ENCODE results near the gene REX1BD.
A peak's percentile ranks its signal among the peaks of the same experiment; 100 is the strongest.

REX1BD gene

DNA sequence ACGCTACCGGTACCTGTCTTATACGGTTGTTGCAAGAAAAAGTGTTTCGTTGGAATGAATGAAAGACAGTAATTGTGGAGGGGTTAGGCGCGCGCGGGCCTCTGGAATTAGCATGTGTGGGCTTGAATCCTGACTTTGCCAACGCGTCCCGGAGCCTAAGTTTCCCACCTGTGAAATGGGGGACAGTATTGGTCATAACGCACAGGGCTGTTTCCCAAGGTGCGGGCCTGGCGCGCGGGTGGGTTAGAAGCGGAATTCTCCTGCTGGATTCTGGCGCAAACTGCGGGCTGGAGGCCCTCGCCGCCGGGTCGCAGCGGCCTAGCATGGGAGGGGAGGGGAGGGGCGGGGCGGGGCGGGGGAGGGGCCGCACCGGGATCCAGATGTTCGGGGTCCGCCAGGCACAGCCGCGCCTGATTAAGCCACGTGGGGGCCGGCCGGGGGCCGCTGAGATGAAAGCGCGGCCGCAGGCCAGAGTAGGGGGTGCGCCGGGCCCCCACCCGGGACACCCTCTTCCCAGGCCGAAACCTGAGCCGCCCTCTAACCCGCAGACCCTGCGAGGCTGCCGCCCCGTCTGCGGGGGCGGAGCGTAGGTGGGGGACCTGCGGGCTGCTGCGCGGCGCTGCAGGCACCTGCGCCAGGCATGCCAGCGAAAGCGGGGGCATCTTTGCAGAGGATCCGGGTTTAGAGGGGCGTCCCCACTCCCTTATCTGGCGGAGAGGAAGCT lies 22.9 kb downstream of the REX1BD start:
- H3K27ac ChIP-seq (ENCODE audit: low read depth, low read length, severe bottlenecking), result no peak overlapping the region
- peaks cover 45% of the 10 kb centered on the region for H3K4me1 ChIP-seq (ENCODE audit: control insufficient read depth, insufficient read depth, low read length, poor library complexity, severe bottlenecking)
- H3K9me3 ChIP-seq (ENCODE audit: control insufficient read depth, low read length), result no peaks in the 10 kb centered on the region
- 0 to 1% methylated on average over 37 to 47 of the region's 62 CpGs for WGBS, 2 experiments (ENCODE audit: insufficient coverage in 2 of 2)
- H3K4me3 ChIP-seq (ENCODE audit: extremely low read depth, insufficient read depth, low read length, poor library complexity, severe bottlenecking), result no peak overlapping the region
- H3K36me3 ChIP-seq (ENCODE audit: control insufficient read depth, insufficient read depth, low read length), result no peaks in the 10 kb centered on the region

GRCh38 chr19:18612051-18612771 lies 23.6 kb downstream of the REX1BD start:
- Histone ChIP-seq H3K36me3 (ENCODE audit: control insufficient read depth, insufficient read depth, low read length) (no peaks in the 10 kb centered on the region), H3K4me3 (ENCODE audit: extremely low read depth, insufficient read depth, low read length, poor library complexity, severe bottlenecking) (peak overlapping the region; percentile 38), H3K9me3 (ENCODE audit: control insufficient read depth, low read length) (no peaks in the 10 kb centered on the region), H3K27ac (ENCODE audit: low read depth, low read length, severe bottlenecking) (no peak overlapping the region), H3K4me1 (ENCODE audit: control insufficient read depth, insufficient read depth, low read length, poor library complexity, severe bottlenecking) (peaks cover 45% of the 10 kb centered on the region)
- 1 to 2% methylated on average over 18 to 25 of the region's 30 CpGs for WGBS, 2 experiments (ENCODE audit: insufficient coverage in 2 of 2)

DNA sequence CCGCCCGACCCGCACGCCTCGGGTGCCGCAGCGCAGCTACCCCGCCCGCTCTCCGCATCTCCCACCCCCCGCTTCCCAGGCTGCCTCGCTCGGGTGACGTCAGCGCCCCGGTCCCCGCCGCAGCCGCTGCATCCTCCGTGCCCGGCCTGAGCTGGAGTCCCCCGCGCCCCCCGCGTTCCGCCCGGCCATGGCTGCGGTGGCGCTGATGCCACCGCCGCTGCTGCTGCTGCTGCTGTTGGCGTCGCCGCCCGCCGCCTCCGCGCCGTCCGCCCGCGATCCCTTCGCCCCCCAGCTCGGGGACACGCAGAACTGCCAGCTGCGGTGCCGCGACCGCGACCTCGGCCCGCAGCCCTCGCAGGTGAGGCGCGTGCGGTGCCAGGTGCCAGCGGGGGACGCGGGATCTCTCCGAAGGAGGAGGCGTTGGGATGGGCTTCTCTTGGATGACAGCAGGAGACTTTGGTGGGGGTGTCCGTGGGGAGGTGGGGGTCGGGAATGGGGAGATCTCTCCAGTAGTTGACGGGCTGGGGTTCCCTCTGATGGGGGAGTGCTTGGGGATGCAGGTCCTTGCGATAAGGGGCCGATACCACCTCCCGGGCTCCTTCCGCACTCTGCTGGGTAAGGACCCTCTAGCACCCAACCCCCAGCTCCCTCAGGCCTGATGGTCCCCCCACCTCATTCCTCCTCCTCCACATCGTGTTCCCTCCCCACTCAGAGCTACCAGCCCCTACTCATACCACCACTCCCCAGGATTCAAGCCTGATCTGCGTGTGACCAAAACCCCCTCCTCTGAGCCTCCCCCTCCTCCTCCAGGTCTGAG lies 24.4 kb downstream of the REX1BD start, which contains the start of gene TMEM59L:
Gene TMEM59L (plus strand): TSS at position 99 of the 817 bp plus-strand sequence. CDS start 89 bp downstream, at position 188.
- no peaks in the 10 kb centered on the region for H3K36me3 ChIP-seq (ENCODE audit: control insufficient read depth, insufficient read depth, low read length)
- peak within 1 kb of the TSS; percentile 38 for H3K4me3 ChIP-seq (ENCODE audit: extremely low read depth, insufficient read depth, low read length, poor library complexity, severe bottlenecking)
- peaks cover 42% of the 10 kb centered on the region for H3K4me1 ChIP-seq (ENCODE audit: control insufficient read depth, insufficient read depth, low read length, poor library complexity, severe bottlenecking)
- WGBS, 2 experiments (ENCODE audit: insufficient coverage in 2 of 2), result 1% methylated on average over 48 to 58 of the region's 70 CpGs
- no peak within 1 kb of the TSS for H3K27ac ChIP-seq (ENCODE audit: low read depth, low read length, severe bottlenecking)
- H3K9me3 ChIP-seq (ENCODE audit: control insufficient read depth, low read length), result no peaks in the 10 kb centered on the region

DNA sequence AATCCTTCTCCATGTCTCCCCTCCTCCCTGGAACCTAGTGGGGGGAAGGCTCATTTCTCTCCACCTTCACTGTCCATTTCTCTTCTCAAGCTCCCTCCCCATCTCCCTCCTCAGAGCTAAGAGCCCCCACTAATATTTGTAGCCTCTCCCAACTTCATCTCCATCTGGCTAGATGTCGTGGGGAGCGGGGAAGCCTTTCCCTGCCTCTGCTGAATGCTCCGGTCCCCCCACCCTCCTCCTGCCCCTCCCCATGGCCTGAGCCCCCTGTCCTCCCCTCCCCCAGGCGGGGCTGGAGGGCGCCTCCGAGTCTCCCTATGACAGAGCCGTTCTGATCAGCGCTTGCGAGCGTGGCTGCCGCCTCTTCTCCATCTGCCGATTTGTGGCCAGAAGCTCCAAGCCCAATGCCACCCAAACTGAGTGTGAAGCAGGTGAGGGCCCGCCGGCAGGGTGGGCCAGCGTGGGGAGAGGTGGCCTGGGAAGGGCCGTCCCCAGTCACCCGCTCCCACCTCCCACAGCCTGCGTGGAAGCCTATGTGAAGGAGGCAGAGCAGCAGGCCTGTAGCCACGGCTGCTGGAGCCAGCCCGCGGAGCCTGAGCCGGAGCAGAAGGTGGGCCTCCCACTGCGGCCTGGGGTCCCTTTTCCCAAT lies 25.1 kb downstream of the REX1BD start:
- no peaks in the 10 kb centered on the region for H3K9me3 ChIP-seq (ENCODE audit: control insufficient read depth, low read length)
- H3K36me3 ChIP-seq (ENCODE audit: control insufficient read depth, insufficient read depth, low read length), result no peaks in the 10 kb centered on the region
- H3K4me1 ChIP-seq (ENCODE audit: control insufficient read depth, insufficient read depth, low read length, poor library complexity, severe bottlenecking), result peaks cover 36% of the 10 kb centered on the region
- WGBS, 2 experiments (ENCODE audit: insufficient coverage in 2 of 2), result 19 to 24% methylated on average over 11 to 18 of the region's 23 CpGs
- no peak overlapping the region for H3K4me3 ChIP-seq (ENCODE audit: extremely low read depth, insufficient read depth, low read length, poor library complexity, severe bottlenecking)
- H3K27ac ChIP-seq (ENCODE audit: low read depth, low read length, severe bottlenecking), result no peak overlapping the region

GRCh38 chr19:18616023-18616422 lies 27.4 kb downstream of the REX1BD start:
- 94 to 100% methylated on average over 2 to 3 of the region's 3 CpGs for WGBS, 2 experiments (ENCODE audit: insufficient coverage in 2 of 2)
- Histone ChIP-seq H3K4me3 (ENCODE audit: extremely low read depth, insufficient read depth, low read length, poor library complexity, severe bottlenecking) (no peak overlapping the region), H3K4me1 (ENCODE audit: control insufficient read depth, insufficient read depth, low read length, poor library complexity, severe bottlenecking) (peaks cover 27% of the 10 kb centered on the region)

DNA sequence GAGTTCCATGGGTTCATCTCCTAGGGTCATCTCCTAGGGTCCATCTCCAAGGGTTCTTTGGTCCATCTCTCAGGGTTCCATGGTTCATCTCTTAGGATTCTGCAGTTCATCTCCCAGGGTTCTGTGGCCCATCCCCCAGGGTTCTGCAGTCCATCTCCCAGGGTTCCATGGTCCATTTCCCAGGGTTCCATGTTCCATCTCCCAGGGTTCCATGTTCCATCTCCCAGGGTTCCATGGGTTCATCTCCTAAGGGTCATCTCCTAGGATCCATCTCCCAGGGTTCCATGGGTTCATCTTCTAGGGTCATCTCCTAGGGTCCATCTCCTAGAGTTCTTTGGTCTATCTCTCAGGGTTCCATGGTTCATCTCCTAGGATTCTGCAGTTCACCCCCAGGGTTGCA lies 29.0 kb downstream of the REX1BD start:
- H3K4me1 ChIP-seq (ENCODE audit: control insufficient read depth, insufficient read depth, low read length, poor library complexity, severe bottlenecking), result peaks cover 14% of the 10 kb centered on the region
- no peaks in the 10 kb centered on the region for H3K9me3 ChIP-seq (ENCODE audit: control insufficient read depth, low read length)
- H3K27ac ChIP-seq (ENCODE audit: low read depth, low read length, severe bottlenecking), result no peak overlapping the region
- no peak overlapping the region for H3K4me3 ChIP-seq (ENCODE audit: extremely low read depth, insufficient read depth, low read length, poor library complexity, severe bottlenecking)
- no peaks in the 10 kb centered on the region for H3K36me3 ChIP-seq (ENCODE audit: control insufficient read depth, insufficient read depth, low read length)

More at GRCh38 chr19:18616023-18616422, 27.4 kb downstream of the REX1BD start:
- Histone ChIP-seq H3K9me3 (ENCODE audit: control insufficient read depth, low read length) (no peaks in the 10 kb centered on the region), H3K27ac (ENCODE audit: low read depth, low read length, severe bottlenecking) (no peak overlapping the region), H3K36me3 (ENCODE audit: control insufficient read depth, insufficient read depth, low read length) (no peaks in the 10 kb centered on the region)

DNA sequence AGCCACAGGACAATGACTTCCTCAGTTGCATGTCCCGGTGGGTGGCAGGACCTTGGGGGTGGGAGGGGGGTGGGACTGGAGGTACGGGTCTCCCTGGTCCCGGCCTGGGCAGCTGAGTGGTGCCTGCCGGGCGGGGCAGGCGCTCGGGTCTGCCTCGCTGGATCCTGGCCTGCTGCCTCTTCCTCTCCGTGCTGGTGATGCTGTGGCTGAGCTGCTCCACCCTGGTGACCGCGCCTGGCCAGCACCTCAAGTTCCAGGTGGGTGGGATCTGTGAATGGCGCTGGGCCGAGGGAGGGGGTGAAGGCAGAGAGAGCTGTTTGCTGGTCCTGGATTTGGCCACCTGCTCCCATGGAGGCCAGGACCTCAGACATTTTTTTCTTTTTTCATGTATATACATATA lies 29.6 kb downstream of the REX1BD start:
- WGBS, 2 experiments (ENCODE audit: insufficient coverage in 2 of 2), result 94 to 100% methylated on average over 4 to 6 of the region's 13 CpGs
- Histone ChIP-seq H3K9me3 (ENCODE audit: control insufficient read depth, low read length) (no peaks in the 10 kb centered on the region), H3K36me3 (ENCODE audit: control insufficient read depth, insufficient read depth, low read length) (no peaks in the 10 kb centered on the region), H3K4me1 (ENCODE audit: control insufficient read depth, insufficient read depth, low read length, poor library complexity, severe bottlenecking) (peaks cover 8% of the 10 kb centered on the region), H3K27ac (ENCODE audit: low read depth, low read length, severe bottlenecking) (no peak overlapping the region), H3K4me3 (ENCODE audit: extremely low read depth, insufficient read depth, low read length, poor library complexity, severe bottlenecking) (no peak overlapping the region)

DNA sequence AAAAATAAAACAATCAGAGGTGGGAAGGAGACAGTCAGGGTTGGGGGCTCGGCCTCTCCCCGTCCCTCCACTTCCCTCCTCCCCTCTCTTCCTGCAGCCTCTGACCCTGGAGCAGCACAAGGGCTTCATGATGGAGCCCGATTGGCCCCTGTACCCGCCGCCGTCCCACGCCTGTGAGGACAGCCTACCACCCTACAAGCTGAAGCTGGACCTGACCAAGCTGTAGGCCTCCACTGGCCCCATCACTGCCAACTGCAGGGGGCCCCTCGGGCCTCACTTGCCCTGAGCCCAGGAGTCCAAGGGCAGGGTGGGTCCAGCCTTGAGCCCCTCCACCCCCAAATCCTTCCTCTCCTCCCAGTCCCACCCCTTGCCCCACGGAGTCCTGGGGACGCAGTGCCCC lies 31.7 kb downstream of the REX1BD start:
- Histone ChIP-seq H3K9me3 (ENCODE audit: control insufficient read depth, low read length) (no peaks in the 10 kb centered on the region), H3K4me1 (ENCODE audit: control insufficient read depth, insufficient read depth, low read length, poor library complexity, severe bottlenecking) (no peaks in the 10 kb centered on the region), H3K4me3 (ENCODE audit: extremely low read depth, insufficient read depth, low read length, poor library complexity, severe bottlenecking) (no peak overlapping the region), H3K36me3 (ENCODE audit: control insufficient read depth, insufficient read depth, low read length) (no peaks in the 10 kb centered on the region), H3K27ac (ENCODE audit: low read depth, low read length, severe bottlenecking) (no peak overlapping the region)
- 81 to 88% methylated on average over 4 to 8 of the region's 10 CpGs for WGBS, 2 experiments (ENCODE audit: insufficient coverage in 2 of 2)

DNA sequence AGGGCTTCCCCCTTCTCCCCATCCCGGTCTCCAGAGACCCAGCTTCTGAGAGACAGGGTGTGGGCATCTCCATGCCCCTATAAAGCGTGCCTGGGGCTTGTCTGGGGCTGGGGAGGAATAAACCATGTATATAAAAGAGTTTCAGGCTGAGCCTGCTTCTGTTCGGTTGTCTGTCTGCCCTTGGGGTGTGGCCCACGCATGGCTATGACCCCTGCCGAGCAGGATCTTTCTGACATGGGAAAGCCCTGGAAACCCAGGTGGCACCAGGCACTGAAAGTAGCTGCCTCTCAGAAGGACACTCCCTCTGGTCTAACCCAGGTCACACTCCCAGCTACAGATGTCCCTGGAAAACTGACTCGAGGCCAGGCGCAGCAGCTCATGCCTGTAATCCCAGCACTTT lies 32.3 kb downstream of the REX1BD start:
- Histone ChIP-seq H3K4me3 (ENCODE audit: extremely low read depth, insufficient read depth, low read length, poor library complexity, severe bottlenecking) (no peak overlapping the region), H3K4me1 (ENCODE audit: control insufficient read depth, insufficient read depth, low read length, poor library complexity, severe bottlenecking) (no peaks in the 10 kb centered on the region)
- WGBS, 2 experiments (ENCODE audit: insufficient coverage in 2 of 2), result 69 to 93% methylated on average over 3 to 4 of the region's 7 CpGs

GRCh38 chr19:18626906-18627305 lies 38.3 kb downstream of the REX1BD start:
- Histone ChIP-seq H3K27ac (ENCODE audit: low read depth, low read length, severe bottlenecking) (no peak overlapping the region), H3K9me3 (ENCODE audit: control insufficient read depth, low read length) (no peaks in the 10 kb centered on the region), H3K36me3 (ENCODE audit: control insufficient read depth, insufficient read depth, low read length) (no peaks in the 10 kb centered on the region), H3K4me1 (ENCODE audit: control insufficient read depth, insufficient read depth, low read length, poor library complexity, severe bottlenecking) (no peaks in the 10 kb centered on the region), H3K4me3 (ENCODE audit: extremely low read depth, insufficient read depth, low read length, poor library complexity, severe bottlenecking) (no peak overlapping the region)
- 63 to 74% methylated on average over 1 to 2 of the region's 2 CpGs for WGBS, 2 experiments (ENCODE audit: insufficient coverage in 2 of 2)

More for the DNA sequence above, 32.3 kb downstream of the REX1BD start:
- Histone ChIP-seq H3K9me3 (ENCODE audit: control insufficient read depth, low read length) (no peaks in the 10 kb centered on the region), H3K27ac (ENCODE audit: low read depth, low read length, severe bottlenecking) (no peak overlapping the region), H3K36me3 (ENCODE audit: control insufficient read depth, insufficient read depth, low read length) (no peaks in the 10 kb centered on the region)
